DMS 273 treated with DMSO at 0.1 percent for 48 hours (cell line): Measurements from ENCODE around the gene CREBBP.

Experiments used
- DNase-seq: peaks from one replicate; lab custom pipeline; 2025; lab: John Stamatoyannopoulos, UW

Gene CREBBP

DNA sequence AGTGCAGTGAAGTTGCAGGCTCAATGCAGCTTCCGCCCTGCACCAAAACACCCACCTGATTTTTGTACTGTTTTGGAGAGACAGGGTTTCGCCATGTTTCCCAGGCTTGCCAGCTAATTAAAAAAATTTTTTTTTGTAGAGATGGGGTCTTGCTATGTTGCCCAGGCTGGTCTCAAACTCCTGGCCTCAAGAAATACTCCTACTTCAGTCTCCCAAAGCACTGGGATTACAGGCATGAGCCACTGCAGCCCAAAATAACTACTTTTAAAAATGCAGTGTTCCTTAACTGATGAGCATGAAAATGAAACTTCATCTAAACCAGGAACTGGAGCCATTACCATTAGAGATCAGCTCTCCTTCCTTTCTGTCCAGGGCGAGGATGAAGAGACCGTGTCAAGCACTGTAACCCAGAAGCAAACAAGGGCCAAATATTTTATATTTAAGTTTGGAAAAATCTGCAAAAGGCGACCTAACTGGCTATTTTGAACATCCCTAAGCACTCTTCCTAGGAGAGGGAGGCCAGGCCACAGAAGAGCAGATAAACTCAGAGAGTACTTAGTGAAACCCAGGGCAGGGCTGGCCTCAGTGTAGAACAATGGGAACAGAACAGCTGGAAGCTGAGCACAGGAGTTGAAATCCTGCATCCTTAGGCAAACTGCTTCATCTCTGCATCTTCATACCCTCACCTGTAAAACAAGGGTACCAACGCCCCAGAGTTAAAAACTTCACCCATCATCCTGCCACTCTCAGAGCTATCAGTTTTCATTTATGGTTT is 24.0 kb downstream of the CREBBP start:
- DNase-seq = no peak

DNA sequence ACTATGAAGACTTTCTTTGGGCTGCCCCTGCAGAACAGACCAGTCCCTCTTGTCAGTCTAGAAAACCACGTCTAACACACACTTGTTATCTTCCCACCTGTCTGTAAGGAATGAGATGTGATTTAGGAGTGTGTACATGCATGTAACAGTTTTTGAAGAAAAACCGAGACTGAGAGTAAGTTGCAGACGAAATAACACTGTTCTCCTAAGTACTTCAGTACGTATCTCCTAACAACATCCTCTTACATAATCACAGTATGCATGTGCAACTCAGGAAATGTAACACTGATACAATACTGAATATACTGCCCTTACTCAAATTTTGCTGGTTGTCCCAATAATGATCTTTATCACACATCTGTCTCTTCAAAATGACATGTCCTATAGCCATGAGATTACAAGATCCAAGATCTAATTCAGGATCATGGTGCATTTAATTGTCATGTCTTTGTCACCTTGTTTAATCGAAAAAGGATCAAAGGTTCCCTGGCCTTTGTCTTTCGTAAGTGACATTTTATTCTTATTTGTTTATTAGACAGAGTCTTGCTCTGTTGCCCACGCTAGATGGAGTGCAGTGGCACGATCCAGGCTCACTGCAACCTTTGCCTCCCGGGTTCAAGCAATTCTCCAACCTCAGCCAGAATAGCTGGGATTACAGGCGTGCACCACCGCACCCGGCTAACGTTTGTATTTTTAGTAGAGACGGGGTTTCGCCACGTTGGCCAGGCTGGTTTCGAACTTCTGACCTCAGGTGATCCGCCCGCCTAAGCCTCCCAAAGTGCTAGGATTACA is 25.6 kb downstream of the CREBBP start:
- DNase-seq = no peak

DNA sequence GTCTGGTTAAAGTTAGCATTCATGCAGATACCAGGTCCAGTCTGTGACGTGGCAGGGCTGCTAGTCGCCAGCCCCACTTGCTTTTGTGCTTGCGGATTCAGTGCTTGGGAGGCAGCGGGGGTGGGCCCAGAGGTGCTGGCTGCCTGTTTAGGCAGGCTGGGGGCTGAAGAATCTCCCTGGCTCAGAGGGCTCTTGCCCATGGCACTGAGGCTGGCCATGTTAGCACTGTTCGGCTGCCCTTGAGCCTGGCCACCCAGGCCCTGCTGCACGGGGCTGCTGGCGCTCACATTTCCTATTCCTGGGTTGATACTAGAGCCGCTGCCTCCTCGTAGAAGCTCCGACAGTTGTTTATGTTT is 30.0 kb downstream of the CREBBP start:
- no peak for DNase-seq

DNA sequence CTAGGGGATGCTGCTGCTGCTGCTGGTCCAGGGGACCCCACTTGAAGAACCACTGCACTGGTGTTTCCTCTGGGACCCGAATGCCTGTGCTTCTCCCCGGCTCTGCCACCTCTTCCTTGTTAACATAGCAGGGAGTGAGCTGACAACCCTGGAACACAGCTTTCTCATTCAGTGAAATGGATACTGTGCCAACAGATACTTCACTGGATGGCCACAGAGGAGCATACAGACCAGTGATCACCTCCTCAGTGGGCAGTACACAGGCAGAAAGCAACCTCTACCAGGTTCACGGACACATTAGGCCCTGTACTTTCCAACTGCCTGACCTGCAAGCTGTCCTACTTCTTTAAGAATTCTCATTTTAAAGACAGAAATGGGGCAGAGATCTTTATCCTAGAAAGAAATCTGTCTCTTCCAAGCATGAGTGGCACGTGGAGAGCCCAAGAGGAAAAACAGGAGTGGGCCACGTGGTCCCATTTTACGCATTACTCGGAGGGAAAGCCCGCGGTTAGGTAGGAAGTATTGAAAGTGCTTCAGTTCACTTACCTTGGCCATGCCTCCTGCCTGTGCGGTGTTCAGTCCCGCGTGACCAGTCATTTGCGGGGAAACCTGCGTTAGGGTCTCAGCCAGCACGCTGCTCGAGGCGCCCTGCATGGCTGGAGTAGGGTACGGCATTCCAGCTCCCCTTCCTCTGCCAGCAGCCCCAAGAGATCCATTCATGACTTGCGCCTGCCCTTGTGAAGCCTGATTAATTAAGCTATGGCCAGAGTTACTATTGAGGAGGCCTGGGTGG is 30.6 kb downstream of the CREBBP start:
- no peak for DNase-seq

DNA sequence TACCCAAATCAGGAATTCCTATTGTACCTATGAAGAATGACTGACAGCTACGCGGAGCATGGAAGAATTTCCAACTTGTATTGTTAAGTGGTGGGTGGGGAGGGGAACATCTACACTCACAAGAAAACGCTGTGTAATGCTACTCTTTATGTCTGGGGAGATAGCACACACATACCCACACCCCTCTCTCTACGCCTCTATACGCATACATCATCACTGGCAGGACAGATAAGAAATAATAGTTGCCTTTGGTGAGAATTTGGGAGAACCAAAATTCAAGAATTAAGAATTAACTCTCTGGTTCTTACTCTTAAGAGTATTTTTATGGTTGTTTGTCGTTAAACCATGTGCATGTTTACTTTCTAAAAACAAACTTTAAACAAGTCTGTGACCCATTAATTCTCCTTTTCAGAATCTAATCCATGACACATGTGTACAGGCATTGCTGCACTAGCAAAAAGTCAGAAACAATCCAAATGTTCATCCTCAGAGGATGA is 33.9 kb downstream of the CREBBP start:
- DNase-seq = no peak

DNA sequence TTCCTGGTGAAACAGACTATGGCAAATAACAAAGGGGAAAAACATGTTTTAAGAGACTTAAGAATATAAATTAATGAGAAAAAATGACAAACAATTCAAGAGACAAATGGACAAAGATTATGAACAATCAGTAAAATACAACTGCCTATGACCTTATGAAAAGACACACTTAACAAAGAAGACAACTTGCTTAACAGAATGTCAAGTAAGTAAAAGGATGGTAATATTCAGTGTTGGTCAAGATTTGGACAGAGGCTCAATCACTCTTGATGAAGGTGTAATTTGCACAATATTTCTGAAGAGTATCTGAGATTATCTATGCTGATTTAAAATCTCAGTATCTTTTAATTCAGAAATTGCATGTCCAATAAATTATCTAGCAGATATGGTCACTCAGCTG is 34.4 kb downstream of the CREBBP start:
- no peak for DNase-seq

DNA sequence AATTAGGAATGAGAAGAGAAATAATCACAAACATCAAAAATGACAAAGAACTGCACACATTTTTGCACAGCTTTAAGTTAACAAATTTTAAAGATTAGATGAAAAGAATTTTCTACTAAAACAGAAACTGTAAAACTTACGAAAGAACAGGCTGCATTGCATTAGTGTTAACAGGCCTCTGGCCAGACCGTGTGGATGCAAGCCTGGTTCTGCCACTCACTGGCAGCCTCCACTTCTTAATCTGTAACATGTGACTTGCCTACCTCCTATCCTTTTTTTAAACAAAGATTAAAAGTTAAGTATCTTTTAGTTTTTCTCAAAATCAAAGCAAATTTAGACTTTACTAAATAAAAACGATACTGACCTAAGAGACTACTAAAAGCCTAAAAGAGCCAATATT is 37.5 kb downstream of the CREBBP start:
- no peak for DNase-seq

DNA sequence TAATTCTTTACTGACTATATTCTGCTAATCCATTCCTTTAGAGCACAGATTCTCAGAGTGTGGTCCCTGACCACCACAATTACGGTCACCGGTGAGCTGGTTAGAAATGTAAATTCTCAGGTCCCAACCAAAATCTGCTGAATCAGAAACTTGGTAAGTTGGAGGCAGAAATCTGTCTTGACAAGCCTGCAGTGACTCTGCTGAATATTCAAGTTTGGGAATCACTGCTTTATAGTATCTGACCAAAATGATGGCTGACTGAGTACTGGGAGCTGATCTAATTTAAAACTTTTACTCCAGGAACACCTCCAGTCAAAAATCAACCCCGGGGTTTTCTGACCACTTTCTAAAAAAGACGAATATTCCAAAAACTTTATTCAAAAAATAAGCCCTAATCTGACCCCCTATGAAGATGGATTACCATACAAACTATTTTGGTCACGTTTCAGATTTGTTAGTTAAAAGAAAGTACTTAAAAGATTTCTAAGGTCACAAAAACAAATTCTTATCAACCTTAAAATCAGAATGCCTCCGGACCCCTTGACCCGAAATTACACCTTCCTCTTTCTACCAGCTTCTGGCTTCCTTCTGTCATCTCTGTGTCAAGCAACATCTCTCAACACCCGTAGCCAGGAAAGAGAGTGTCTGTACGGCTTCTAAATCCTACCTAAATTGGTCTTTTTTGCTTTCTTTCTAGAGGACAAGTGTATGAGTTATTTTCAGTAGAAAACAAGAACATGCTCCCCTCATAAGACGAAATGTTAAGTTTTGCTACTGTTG is 38.6 kb downstream of the CREBBP start:
- no peak for DNase-seq

DNA sequence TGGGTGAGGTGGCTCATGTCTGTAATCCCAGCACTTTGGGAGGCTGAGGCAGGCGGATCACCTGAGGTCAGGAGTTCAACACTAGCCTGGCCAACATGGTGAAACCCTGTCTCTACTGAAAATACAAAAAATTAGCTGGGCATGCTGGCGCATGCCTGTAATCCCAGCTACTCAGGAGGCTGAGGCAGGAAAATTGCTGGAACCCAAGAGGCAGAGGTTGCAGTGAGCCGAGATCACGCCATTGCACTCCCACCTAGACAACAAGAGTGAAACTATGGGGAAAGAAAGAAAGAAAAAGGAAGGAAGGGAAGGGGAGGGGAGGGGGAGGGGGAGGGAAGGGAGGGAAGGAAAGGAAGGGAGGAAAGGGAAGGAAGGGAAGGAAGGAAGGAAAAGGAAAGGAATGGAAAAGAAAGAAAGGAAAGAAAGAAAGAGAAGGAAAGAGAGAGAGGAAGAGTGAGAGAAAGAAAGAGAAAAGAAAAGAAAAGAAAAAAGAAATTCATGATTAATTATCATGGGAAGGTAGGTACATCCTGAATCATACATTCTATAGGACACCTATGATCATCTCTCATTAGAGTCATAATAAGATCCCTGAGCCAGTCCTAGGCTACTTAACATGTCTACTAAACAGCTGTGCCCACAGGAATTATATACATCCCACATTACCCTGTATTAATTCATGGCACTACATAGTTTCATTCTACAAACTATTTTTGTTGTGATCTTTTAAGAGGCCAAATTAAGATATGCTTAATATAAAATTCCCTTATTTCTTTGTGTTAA is 40.9 kb downstream of the CREBBP start:
- no peak for DNase-seq

DNA sequence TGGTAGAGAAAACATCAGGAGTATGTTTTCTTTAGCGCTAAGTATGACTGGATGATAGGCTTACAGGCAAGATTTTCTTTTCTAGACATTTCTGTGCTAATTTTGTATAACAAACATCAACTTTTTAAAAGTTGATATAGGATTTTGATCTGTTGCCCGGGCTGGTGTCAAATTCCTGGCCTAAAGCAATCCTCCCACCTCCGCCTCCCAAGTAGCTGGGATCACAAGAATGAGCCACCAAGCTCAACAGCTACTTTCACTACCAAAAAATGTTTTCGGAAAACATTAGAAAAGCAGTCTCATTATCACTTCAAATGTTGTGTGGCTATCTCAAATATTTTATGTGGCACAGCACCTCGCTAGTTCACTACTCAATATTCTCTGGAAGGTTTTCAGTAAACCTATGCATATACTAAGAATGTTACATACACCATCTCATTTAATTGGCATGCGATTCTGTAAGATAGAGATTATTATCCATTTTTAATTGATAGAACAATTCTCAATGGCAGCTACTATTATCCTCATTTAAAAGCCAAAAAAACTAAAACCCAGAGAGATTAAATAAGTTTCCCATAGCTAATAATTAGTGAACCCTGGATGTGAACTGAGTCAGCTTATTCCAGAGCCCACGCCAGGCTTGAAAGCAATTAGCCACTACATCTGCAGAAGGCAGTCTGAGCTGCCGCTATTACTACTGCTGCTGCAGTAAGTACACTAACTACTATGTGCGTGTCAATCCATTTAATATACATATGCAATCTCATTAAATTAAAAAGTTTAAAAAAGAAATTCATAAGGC is 41.7 kb downstream of the CREBBP start:
- DNase-seq = peak; percentile 7

DNA sequence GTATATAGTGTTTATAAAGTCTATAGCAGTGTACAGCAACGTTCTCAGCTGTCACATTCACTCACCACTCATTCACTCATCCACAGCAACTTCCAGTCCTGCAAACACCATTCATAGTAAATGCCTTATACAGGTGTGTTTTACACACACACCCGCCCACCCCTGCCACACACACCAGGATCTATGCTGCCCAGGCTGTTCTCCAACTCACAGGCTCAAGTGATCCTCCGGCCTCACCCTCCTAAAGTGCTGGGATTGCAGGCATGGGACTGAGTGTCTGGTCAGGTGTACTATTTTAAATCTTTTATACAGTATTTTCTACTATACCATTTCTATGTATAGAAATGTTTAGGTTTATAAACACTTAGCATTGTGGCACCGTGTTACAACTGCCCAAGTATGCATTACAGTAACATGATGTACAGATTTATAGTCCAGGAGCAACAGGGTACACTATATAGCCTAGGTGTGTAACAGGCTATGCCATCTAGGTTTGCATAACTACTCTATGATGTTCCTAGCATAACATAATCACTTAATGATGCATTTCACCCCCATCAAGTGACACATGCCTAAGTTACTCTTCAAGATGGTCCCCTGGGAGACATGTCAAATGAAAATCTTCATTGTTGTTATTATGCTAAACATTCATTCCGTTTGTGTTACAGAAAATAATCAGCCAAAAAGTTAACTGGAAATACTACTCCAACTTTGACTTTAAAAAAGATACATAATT is 42.5 kb downstream of the CREBBP start:
- DNase-seq = no peak

DNA sequence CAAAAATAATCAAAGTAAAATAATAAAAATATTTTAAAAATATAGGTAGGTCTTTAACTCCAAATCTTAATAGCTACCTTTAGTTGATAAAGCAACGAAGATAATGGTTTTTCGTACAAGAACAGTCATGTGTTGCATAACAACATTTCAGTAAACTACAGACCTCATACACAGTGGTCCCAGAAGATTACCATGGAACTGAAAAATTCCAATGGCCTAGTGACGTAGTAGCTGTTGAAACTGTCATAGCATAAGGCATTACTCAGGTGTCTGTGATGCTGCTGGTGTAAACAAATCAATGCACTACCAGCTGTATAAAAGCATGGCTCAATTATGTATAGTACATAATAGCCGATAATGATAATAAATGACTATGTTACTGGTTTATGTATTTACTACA is 43.9 kb downstream of the CREBBP start:
- no peak for DNase-seq

DNA sequence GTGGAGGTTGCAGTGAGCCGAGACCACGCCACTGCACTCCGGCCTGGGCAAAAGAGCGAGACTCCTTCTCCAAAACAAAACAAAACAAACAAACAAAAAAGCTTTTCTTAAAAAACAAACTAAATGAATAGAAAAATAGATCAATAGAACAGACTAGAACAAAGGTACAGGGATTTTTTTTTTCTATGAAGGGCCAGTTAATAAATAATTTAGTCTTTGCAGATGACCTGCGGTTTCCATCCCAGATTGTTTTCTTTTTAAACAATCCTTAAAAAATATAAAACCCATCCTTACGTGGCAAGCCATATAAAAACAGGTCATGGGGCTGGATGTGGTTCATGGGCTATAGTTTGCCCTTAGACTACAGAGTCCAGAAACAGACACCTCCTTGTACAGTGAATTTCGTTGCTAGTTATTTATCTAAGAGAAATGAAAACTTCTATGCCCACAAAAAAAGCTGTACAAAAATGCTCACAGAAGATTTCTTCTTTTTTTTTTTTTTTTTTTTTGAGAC is 45.4 kb downstream of the CREBBP start:
- DNase-seq = no peak

DNA sequence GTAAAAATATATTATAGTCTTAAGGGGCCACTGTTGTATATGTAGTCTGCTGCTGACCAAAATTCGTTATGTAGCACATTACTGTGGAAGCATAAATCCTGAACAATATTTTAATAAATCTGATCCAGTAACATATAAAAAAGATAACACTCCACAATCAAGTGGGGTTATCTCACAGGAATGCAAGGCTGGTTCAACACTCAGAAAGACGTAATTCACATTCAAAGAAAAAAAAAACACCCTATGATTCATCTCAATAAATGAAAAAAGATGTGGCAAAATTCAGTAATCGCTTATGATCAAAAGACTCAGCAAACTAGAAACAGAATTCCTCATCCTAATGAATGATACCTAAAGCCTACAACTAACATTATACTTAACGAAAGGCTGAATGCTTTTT is 47.8 kb downstream of the CREBBP start:
- no peak for DNase-seq

DNA sequence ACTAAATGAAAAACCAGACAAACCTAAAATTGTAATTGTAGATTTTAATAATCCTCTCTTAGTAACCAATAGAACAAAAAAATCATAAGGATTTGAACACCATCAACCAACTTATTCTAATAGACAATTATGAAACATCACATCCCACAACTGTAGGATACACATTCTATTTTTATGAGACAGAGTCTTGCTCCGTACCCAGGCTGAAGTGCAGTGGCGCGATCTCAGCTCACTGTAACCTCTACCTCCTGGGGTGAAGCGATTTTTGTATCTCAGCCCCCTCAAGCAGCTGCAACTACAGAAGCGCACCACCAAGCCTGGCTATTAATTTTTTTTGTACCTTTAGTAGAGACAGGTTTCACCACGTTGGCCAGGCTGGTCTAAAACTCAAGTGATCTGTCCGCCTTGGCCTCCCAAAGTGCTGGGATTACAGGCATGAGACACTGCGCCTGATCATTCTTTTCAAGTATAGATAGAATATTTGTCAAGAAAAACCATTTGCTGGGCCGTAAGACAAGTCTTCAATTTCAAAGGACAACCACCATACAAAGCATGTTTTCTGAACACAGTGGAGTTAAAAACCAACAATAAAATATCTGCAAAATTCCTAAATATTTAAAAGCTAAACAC is 49.8 kb downstream of the CREBBP start:
- no peak for DNase-seq

DNA sequence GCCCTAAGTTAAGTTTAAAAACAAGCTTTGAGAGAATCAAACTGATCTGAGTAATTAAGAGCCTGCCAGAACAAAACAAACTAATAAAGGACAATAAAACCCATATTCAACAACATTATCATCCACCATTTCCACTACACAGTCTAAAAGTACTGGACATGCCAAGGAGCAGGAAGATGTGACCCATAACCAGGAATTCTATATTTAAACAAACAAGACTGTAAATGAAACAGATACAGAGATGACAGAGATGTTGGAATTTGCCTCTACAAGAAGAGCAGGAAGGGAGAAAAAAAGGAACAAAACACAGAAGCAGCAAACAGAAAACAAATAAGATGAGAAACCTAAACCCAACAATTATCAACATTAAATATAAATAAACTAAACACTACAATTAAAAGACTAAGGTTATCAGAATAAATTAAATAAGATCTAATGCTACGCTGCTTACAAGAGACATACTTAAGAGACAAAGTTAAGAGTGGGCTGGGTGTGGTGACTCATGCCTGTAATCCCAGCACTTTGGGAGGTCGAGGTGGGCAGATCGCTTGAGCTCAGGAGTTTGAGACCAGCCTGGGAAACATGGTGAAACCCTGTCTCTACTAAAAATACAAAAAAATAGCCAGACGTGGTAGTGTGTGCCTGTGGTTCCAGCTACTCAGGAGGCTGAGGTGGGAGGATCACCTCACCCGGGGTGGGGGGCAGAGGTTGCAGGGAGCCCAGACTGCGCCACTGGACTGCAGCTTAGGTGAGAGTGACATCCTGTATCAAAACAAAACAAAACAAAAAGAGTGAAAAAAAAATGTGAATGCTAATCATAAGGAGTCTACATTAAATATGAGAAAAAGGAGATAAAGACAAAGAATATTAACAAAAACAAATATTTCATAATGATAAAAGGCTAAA is 50.6 kb downstream of the CREBBP start:
- DNase-seq = no peak

DNA sequence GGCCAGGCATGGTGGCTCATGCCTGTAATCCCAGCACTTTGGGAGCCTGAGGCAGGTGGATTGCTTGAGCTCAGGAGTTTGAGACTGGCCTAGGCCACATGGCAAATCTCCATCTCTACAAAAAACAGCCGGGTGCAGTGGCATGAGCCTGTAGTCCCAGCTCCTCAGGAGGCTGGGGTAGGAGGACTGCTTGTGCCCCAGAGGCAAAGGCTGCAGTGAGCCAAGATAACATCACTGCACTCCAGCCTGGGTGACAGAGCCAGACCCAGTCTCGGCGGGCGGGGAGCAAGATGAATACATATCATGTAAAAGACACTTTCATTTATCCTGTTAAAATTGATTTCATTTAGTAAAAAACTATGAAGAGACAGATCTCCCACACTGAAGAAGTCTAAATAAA is 54.6 kb downstream of the CREBBP start:
- no peak for DNase-seq

DNA sequence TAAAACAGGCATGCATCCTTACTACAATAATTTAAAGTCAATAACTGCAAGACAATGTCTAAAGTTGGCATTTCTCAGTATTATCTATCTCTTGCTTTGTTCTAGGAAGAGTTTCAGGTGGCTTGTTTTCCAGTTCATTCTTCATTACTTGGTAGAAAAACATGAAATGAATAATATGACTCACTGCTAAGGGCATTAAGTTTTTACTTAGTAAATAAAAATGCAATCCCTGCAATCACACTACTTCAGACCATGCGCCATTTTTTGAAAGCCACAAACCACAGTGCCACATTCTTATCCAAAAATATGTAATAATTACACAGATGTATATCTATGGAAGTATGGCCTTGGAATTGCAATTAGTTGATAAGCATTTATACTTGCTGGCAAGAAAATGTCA is 55.4 kb downstream of the CREBBP start:
- DNase-seq = no peak
